ENCODE measurements around the gene IQSEC1. TPM values are rescaled to one million over a fixed set of nuclear protein-coding genes. Genes with fewer than 3 reads are reported as not detected.
"Not testable (repeated sequence)": the region's sequence is repeated elsewhere in the genome, so short reads cannot be mapped to it uniquely, and the experiment has no call there.

Gene IQSEC1
- total RNA-seq, 1 donor from 2014 or later = 211 TPM

- Mint-ChIP-seq H3K4me1 (ENCODE audit: low read depth, unreplicated experiment) (no peaks in the 10 kb centered on the region), H3K27me3 (ENCODE audit: unreplicated experiment) (peaks cover 5% of the 10 kb centered on the region), H3K9me3 (ENCODE audit: unreplicated experiment) (peaks cover 2% of the 10 kb centered on the region), H3K36me3 (ENCODE audit: unreplicated experiment) (peaks cover 5% of the 10 kb centered on the region), H3K4me3 (ENCODE audit: unreplicated experiment) (no peak overlapping the region), H3K27ac (ENCODE audit: unreplicated experiment) (no peak overlapping the region)
- DNase-seq = no peak
- no peak for TF ChIP-seq CTCF (IDR thresholded peaks at IDR 0.05; ENCODE audit: partially characterized antibody, unreplicated experiment)
Measured at GRCh38 chr3:12884790-12885582, 188.2 kb downstream of the IQSEC1 start.

GRCh38 chr3:12884186-12884680 lies 189.0 kb downstream of the IQSEC1 start:
- Mint-ChIP-seq H3K36me3 (ENCODE audit: unreplicated experiment) (peaks cover 5% of the 10 kb centered on the region), H3K9me3 (ENCODE audit: unreplicated experiment) (peaks cover 2% of the 10 kb centered on the region), H3K4me1 (ENCODE audit: low read depth, unreplicated experiment) (no peaks in the 10 kb centered on the region), H3K27me3 (ENCODE audit: unreplicated experiment) (peaks cover 5% of the 10 kb centered on the region), H3K4me3 (ENCODE audit: unreplicated experiment) (no peak overlapping the region), H3K27ac (ENCODE audit: unreplicated experiment) (no peak overlapping the region)
- no peak for TF ChIP-seq CTCF (IDR thresholded peaks at IDR 0.05; ENCODE audit: partially characterized antibody, unreplicated experiment)
- no peak for DNase-seq

GRCh38 chr3:12882336-12883310 lies 190.6 kb downstream of the IQSEC1 start:
- Mint-ChIP-seq H3K27ac (ENCODE audit: unreplicated experiment) (no peak overlapping the region), H3K36me3 (ENCODE audit: unreplicated experiment) (peaks cover 5% of the 10 kb centered on the region), H3K27me3 (ENCODE audit: unreplicated experiment) (peaks cover 5% of the 10 kb centered on the region), H3K4me3 (ENCODE audit: unreplicated experiment) (peak overlapping the region; percentile 36), H3K4me1 (ENCODE audit: low read depth, unreplicated experiment) (no peaks in the 10 kb centered on the region), H3K9me3 (ENCODE audit: unreplicated experiment) (peaks cover 2% of the 10 kb centered on the region)
- no peak for DNase-seq
- TF ChIP-seq CTCF (IDR thresholded peaks at IDR 0.05; ENCODE audit: partially characterized antibody, unreplicated experiment) = no peak

- H3K4me1 Mint-ChIP-seq (ENCODE audit: low read depth, unreplicated experiment); H3K27ac Mint-ChIP-seq (ENCODE audit: unreplicated experiment); H3K9me3 Mint-ChIP-seq (ENCODE audit: unreplicated experiment); H3K36me3 Mint-ChIP-seq (ENCODE audit: unreplicated experiment); DNase-seq; H3K4me3 Mint-ChIP-seq (ENCODE audit: unreplicated experiment); H3K27me3 Mint-ChIP-seq (ENCODE audit: unreplicated experiment): not testable (repeated sequence)
Measured at GRCh38 chr3:12881858-12882257, 191.4 kb downstream of the IQSEC1 start.

GRCh38 chr3:12879191-12879815 lies 193.9 kb downstream of the IQSEC1 start:
- H3K27ac Mint-ChIP-seq (ENCODE audit: unreplicated experiment) = no peak overlapping the region
- H3K4me3 Mint-ChIP-seq (ENCODE audit: unreplicated experiment) = no peak overlapping the region
- no peak for TF ChIP-seq CTCF (IDR thresholded peaks at IDR 0.05; ENCODE audit: partially characterized antibody, unreplicated experiment)
- H3K9me3 Mint-ChIP-seq (ENCODE audit: unreplicated experiment) = peaks cover 2% of the 10 kb centered on the region
- H3K4me1 Mint-ChIP-seq (ENCODE audit: low read depth, unreplicated experiment) = peaks cover 3% of the 10 kb centered on the region
- H3K36me3 Mint-ChIP-seq (ENCODE audit: unreplicated experiment) = peaks cover 5% of the 10 kb centered on the region
- no peak for DNase-seq
- H3K27me3 Mint-ChIP-seq (ENCODE audit: unreplicated experiment) = peaks cover 14% of the 10 kb centered on the region

GRCh38 chr3:12878758-12879157 lies 194.5 kb downstream of the IQSEC1 start:
- H3K4me1 Mint-ChIP-seq (ENCODE audit: low read depth, unreplicated experiment); DNase-seq; H3K27ac Mint-ChIP-seq (ENCODE audit: unreplicated experiment); H3K36me3 Mint-ChIP-seq (ENCODE audit: unreplicated experiment); H3K4me3 Mint-ChIP-seq (ENCODE audit: unreplicated experiment); H3K9me3 Mint-ChIP-seq (ENCODE audit: unreplicated experiment): not testable (repeated sequence)
- H3K27me3 Mint-ChIP-seq (ENCODE audit: unreplicated experiment) = peaks cover 14% of the 10 kb centered on the region

All from glutamatergic neuron (in vitro differentiated cells).